Keratinocyte (primary cell): ENCODE results near the gene GINS2. TPM values are rescaled to one million over a fixed set of nuclear protein-coding genes. Genes with fewer than 3 reads are reported as not detected.

Experiments used
- DNase-seq: peaks from one replicate; pipeline ENCODE4 v3.0.0-alpha.2; 2011; ENCODE audit warnings: low read depth, missing footprints, low spot score
- FAIRE-seq: peaks from 2 replicates; lab custom pipeline; 2011; peaks lifted over from hg19 to GRCh38; lab: Jason Lieb, UNC
- H2AFZ ChIP-seq: 2 replicates; pipeline ENCODE4 v1.6.0; 2012; ENCODE audit warnings: low read length, control low read depth, inconsistent platforms; ENCODE audit not compliant: control insufficient read depth
- H3K27ac ChIP-seq: 2 replicates; pipeline ENCODE4 v1.5.1; 2011; ENCODE audit warnings: low read length; ENCODE audit not compliant: control insufficient read depth, insufficient read depth
- H3K27me3 ChIP-seq: 3 replicates; pipeline ENCODE4 v1.6.0; 2011; ENCODE audit warnings: low read length; ENCODE audit not compliant: control insufficient read depth, insufficient read depth; ENCODE audit errors: extremely low read depth
- H3K36me3 ChIP-seq, 2 experiments: 2 replicates in 1 of 2; 3 replicates in 1 of 2; pipeline ENCODE4 v1.5.1; 2011; ENCODE audit warnings: low read length in 2 of 2, mild to moderate bottlenecking in 1 of 2; ENCODE audit not compliant: control insufficient read depth in 2 of 2, insufficient read depth in 2 of 2; ENCODE audit errors: extremely low read depth in 1 of 2
- H3K4me1 ChIP-seq: 3 replicates; pipeline ENCODE4 v1.5.1; 2011; ENCODE audit warnings: low read length; ENCODE audit not compliant: control insufficient read depth, insufficient read depth; ENCODE audit errors: extremely low read depth
- H3K4me2 ChIP-seq: 3 replicates; pipeline ENCODE4 v1.6.0; 2011; ENCODE audit warnings: low read depth, low read length; ENCODE audit not compliant: control insufficient read depth, insufficient read depth; ENCODE audit errors: extremely low read depth
- H3K4me3 ChIP-seq, 3 experiments: fragments of 200-600 bp in 1 of 3; sonication (generic) in 1 of 3; 2 replicates in 2 of 3; 3 replicates in 1 of 3; pipeline ENCODE4 v1.5.1; 2011 to 2016; ENCODE audit warnings: low read length in 3 of 3, mild to moderate bottlenecking in 3 of 3, control low read depth in 2 of 3, inconsistent platforms in 1 of 3, low read depth in 1 of 3, mixed read lengths in 1 of 3, mixed run types in 1 of 3, moderate library complexity in 1 of 3; ENCODE audit not compliant: control insufficient read depth in 2 of 3, insufficient read depth in 2 of 3; ENCODE audit errors: extremely low read depth in 1 of 3
- H3K79me2 ChIP-seq: 2 replicates; pipeline ENCODE4 v1.6.0; 2012; ENCODE audit warnings: low read length; ENCODE audit not compliant: control insufficient read depth, insufficient read depth
- H3K9ac ChIP-seq: 3 replicates; pipeline ENCODE4 v1.6.0; 2011; ENCODE audit warnings: low read length; ENCODE audit not compliant: control insufficient read depth, insufficient read depth; ENCODE audit errors: extremely low read depth
- H3K9me1 ChIP-seq: 3 replicates; pipeline ENCODE4 v1.6.0; 2011; ENCODE audit warnings: low read length; ENCODE audit not compliant: control insufficient read depth, insufficient read depth; ENCODE audit errors: extremely low read depth
- H3K9me3 ChIP-seq: 2 replicates; pipeline ENCODE4 v1.5.1; 2012; ENCODE audit warnings: low read depth, low read length; ENCODE audit not compliant: control insufficient read depth
- H4K20me1 ChIP-seq: 3 replicates; pipeline ENCODE4 v1.6.0; 2011; ENCODE audit warnings: low read length; ENCODE audit not compliant: control insufficient read depth, insufficient read depth; ENCODE audit errors: extremely low read depth
- EZH2 ChIP-seq: IDR thresholded peaks from one replicate; pipeline ENCODE4 v1.6.1; 2012; ENCODE audit warnings: inconsistent platforms, mild to moderate bottlenecking, low read length, moderate library complexity
- dilution Hi-C: fragments of 300-500 bp; cut with MboI; formaldehyde crosslinking; loops from one replicate; pipeline ENCODE4 v1.7.0; 2020; ENCODE audit warnings: low sequenced_read_pairs; ENCODE audit not compliant: extremely low pct_ligation_motif_present
- polyA plus RNA-seq, 5 experiments: library from polyadenylated mRNA; depleted of rRNA in 3 of 5; stranded (reverse) in 3 of 5; stranded (forward) in 1 of 5; unstranded in 1 of 5; fragments of >200 nt; gene quantifications; 1 replicate in 1 of 5; 2 replicates in 3 of 5; 3 replicates in 1 of 5; pipeline versions ENCODE4 v1.2.1 to v1.2.3, GENCODE V29; 2011 to 2012; ENCODE audit warnings: missing spikeins in 2 of 5, low read depth in 1 of 5, low replicate concordance in 1 of 5
- TF ChIP-seq, protein P1 (sequence below), 3 experiments: IDR thresholded peaks in 1 of 3; conservative IDR thresholded peaks in 1 of 3; optimal IDR thresholded peaks in 1 of 3; 2 replicates in 2 of 3; 3 replicates in 1 of 3; pipeline versions ENCODE3 to v1.5.1; 2011; ENCODE audit warnings: low read length in 3 of 3, mild to moderate bottlenecking in 3 of 3, moderate library complexity in 2 of 3, control low read depth in 1 of 3, inconsistent platforms in 1 of 3; ENCODE audit not compliant: insufficient read depth in 2 of 3; ENCODE audit errors: extremely low read depth in 1 of 3

Gene GINS2
- polyA plus RNA-seq, 1 donor (not counting 4 experiments of a cell fraction or from before 2014, with no cell fraction given): 11.2 TPM

GRCh38 chr16:85656351-85657266 is 32.1 kb downstream of the GINS2 start:
- H4K20me1 ChIP-seq: peaks cover 7% of the 10 kb centered on the region

DNA sequence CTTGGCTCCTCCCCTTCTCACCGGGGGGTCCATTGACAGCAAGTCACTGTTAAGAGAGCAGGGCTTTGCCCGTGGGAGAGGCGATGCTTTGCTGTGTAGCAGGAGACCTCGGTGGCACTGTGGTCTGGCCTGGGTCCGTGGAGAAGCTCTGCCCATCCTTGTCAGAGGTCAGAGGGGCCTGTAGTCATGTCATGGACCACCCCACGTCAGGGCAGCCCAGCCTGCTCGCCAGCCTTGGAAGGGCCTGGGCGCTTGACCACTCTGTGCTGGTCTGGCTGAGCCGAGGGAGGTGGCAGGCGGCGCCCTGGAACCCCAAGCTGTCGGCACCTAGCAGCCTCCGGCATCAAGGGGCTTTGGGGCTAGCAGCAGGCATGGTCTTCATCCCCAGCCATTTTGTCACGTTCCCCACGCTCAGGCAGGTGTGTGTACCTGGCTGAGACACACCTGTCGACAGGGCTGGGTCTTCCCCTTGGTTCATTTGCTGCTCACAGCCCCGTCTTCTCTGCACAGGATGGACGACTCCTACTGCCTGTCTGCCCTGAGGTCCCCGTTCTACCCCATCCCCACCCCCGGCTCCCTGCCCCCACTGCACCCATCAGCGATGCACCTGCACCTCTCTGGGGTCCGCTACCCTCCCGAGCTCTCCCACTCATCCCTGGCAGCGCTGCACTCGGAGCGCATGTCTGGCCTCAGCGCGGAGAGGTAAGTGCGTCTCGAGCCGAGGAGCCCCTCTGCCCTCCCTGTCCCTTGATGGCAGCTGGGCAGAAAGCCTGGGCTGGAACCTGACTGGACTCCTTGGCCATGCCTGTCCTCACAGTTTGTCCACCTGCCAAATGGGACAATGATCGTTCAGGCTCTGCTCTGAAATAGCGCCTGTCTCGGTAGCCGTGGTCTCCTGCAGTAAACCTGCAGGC is 33.3 kb downstream of the GINS2 start:
- H3K9me1 ChIP-seq: no peaks in the 10 kb centered on the region
- DNase-seq (no peak), FAIRE-seq (no peak)
- H3K4me1 ChIP-seq: peaks cover 3% of the 10 kb centered on the region
- no peaks in the 10 kb centered on the region for H3K9me3 ChIP-seq
- H3K79me2 ChIP-seq: no peaks in the 10 kb centered on the region
- H3K27ac ChIP-seq: no peak overlapping the region
- H3K9ac ChIP-seq: no peak overlapping the region
- H4K20me1 ChIP-seq: peaks cover 7% of the 10 kb centered on the region
- no peak overlapping the region for H3K4me3 ChIP-seq
- TF ChIP-seq, protein P1, sequence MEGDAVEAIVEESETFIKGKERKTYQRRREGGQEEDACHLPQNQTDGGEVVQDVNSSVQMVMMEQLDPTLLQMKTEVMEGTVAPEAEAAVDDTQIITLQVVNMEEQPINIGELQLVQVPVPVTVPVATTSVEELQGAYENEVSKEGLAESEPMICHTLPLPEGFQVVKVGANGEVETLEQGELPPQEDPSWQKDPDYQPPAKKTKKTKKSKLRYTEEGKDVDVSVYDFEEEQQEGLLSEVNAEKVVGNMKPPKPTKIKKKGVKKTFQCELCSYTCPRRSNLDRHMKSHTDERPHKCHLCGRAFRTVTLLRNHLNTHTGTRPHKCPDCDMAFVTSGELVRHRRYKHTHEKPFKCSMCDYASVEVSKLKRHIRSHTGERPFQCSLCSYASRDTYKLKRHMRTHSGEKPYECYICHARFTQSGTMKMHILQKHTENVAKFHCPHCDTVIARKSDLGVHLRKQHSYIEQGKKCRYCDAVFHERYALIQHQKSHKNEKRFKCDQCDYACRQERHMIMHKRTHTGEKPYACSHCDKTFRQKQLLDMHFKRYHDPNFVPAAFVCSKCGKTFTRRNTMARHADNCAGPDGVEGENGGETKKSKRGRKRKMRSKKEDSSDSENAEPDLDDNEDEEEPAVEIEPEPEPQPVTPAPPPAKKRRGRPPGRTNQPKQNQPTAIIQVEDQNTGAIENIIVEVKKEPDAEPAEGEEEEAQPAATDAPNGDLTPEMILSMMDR (optimal IDR thresholded peaks at IDR 0.05 in 1 of 3, IDR thresholded peaks at IDR 0.05 in 1 of 3, conservative IDR thresholded peaks at IDR 0.05 in 1 of 3; ENCODE audit: extremely low read depth in 1 of 3, insufficient read depth in 2 of 3, low read length in 3 of 3): no peak
- TF ChIP-seq EZH2: no peak
- dilution Hi-C loops: no loop called here
- H3K36me3 ChIP-seq: peaks cover 2 to 24% of the 10 kb centered on the region in 2 experiments
- H3K4me2 ChIP-seq: no peak overlapping the region
- no peaks in the 10 kb centered on the region for H3K27me3 ChIP-seq
- H2AFZ ChIP-seq: no peak overlapping the region

More at GRCh38 chr16:85656351-85657266, 32.1 kb downstream of the GINS2 start:
- no peak overlapping the region for H3K9ac ChIP-seq
- H3K79me2 ChIP-seq: no peaks in the 10 kb centered on the region
- H3K27me3 ChIP-seq: no peaks in the 10 kb centered on the region
- no peak overlapping the region for H3K4me3 ChIP-seq
- no peak overlapping the region for H3K4me2 ChIP-seq
- no peak overlapping the region for H2AFZ ChIP-seq
- peaks cover 2 to 24% of the 10 kb centered on the region in 2 experiments for H3K36me3 ChIP-seq
- no peak overlapping the region for H3K27ac ChIP-seq
- TF ChIP-seq, protein P1 (optimal IDR thresholded peaks at IDR 0.05 in 1 of 3, IDR thresholded peaks at IDR 0.05 in 1 of 3, conservative IDR thresholded peaks at IDR 0.05 in 1 of 3; ENCODE audit: extremely low read depth in 1 of 3, insufficient read depth in 2 of 3, low read length in 3 of 3): no peak
- H3K4me1 ChIP-seq: peaks cover 3% of the 10 kb centered on the region
- no peaks in the 10 kb centered on the region for H3K9me1 ChIP-seq
- DNase-seq (no peak), FAIRE-seq (no peak)
- dilution Hi-C loops: no loop called here
- no peaks in the 10 kb centered on the region for H3K9me3 ChIP-seq
